ENCODE data around the gene DSEL.

DSEL gene

DNA sequence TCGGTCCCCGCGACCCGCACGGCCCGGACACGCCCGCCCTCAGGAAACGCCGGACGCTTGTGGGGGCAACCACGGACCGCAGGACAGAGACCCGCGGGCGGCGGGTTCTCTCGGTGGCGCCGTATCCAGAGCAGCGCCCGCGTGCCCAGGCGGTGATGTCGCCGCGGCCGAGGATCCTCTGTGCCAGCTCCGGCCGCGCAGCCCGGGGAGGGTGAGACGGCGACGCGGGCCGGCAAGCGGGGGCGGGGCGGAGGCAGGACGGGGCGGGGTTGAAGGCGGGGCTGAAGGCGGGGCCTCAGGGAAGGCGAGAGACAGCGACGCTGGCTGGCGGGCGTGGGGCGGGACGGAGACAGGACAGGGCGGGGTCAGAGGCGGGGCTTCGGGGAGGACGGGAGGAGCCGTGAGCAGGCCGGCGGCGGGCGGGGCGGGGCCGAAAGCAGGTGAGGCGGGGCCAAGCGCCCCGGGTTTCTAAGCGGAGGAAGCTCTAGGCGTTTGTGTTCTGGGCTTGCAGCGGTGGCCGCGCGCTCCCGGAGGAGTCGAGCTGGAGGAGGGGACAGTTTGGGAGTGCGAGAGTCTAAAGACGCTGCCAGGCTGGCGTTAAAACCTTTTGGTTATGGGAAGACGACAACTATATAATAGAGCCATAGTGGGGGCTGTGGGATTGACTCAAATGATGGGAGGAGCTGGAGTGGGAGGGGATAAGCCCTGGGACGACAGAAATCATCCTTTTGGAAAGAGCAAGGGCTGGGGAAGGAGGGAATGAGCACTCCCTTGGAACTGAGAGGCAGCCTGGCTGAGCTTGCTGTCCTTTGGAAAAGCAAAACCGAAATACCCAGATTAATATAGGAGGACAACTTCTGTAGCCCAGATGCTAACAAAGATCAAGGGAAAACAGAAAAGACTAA is at the start of gene DSEL:
DSEL (minus strand) TSS at position 182 of the 905 bp plus-strand sequence. CDS start 2,112 bp downstream, outside the sequence.
- peak; percentile 78 for DNase-seq

DNA sequence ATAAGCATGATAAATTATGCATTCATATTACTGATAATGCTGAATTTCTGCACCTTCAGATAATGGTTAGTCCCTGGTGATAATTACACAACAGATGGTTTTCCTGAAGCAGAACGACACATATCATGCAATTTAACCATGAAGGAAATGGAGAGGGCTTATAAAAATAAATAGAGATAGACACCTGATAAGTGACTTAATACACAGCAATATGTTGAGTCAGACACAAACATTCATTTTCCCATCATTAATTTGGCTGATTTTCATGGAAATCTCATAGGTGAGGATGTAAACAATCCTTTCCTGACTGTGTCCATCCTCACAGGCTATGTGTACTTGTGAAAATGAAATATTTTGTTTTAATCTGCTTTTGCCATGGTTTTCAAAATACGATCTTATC is 36.9 kb upstream of the DSEL start:
- no peak for DNase-seq

DNA sequence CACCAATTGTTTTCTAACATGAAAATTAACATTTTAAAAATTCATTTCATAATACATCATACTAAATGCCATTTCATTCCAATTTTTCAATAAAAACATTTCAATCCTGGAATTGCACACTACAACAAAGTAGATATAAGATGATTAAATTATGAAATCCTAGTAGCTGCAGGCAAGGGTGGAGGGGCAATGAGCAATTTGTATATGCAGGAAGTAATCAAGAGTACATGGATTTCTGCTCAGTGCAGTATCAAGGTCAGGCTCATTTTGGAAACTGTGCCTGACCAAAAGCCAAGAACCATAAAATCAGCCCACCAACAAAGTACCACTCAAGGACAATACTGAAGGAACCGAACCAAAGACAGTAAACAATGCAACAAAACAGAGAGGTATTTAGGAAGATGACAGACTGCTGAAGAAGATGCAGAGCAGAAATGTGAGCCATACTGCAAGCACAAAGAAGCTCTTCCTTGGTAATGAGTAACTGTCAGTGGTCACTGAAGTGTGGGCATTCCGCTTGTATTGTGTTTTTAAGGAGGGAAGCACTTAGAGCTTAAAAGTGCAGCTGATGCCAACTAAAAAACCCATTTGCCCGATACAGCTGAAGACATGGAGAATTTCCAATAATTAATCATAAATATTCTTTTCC is 34.5 kb upstream of the DSEL start:
- DNase-seq = no peak

DNA sequence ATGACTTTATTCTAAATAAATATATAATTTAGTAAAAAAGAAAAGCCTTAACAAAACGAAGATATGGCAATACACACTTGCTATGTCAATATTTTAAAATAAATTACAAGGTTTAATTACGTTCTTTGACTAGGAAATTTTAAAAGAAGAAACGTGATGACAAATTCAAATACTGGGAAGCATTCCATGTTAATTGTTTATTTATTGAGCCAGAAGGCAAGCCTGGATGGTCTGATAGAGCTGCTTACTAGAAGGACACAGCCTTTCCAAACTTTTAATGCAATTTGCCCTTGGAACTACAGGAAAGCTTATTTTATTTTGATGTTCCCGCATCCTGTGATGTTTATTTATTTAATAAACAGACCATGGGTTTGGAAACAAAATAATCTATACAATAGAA is 33.4 kb upstream of the DSEL start:
- no peak for DNase-seq

DNA sequence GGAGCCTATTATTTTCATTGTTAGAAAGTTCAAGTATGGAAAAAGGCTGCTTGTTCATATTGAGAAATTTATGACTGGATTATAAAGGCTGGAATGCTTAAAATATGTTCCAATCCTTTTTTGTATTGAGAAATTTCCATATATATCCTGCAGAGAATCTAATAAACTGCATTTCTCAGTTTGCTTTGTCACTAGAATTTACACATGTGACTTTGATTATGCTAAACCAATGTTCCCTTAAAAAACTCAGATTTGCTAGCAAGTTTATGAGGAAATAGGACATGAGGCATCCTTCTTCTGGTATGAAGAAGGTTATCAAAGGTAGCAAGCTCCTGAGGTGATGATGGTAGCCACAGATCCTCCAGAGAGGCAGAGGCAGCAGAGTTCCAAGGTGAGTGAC is 29.2 kb upstream of the DSEL start:
- DNase-seq = no peak

DNA sequence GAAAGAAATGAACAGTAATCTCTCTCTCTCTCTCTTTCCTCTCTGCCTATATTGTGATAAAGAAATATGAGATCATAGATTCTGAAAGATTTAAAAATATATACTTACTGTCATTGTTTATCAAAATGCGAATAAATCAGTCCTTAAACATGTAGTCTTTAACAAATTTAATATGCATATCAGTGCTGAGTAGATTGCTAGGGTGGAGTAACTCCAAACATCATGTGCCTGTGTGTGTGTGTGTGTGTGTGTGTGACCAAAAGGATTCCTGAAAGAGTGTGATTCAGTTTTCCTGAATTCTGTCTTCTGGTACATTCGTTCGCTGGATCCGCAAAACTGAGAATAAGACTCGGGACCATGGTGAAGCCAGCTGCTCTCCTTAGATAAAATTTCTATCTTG is 24.0 kb upstream of the DSEL start:
- DNase-seq = no peak

- DNase-seq = no peak
Measured at GRCh38 chr18:67531929-67532328, 15.4 kb upstream of the DSEL start.

- no peak for DNase-seq
Measured at GRCh38 chr18:67525328-67526099, 9.0 kb upstream of the DSEL start.

DNA sequence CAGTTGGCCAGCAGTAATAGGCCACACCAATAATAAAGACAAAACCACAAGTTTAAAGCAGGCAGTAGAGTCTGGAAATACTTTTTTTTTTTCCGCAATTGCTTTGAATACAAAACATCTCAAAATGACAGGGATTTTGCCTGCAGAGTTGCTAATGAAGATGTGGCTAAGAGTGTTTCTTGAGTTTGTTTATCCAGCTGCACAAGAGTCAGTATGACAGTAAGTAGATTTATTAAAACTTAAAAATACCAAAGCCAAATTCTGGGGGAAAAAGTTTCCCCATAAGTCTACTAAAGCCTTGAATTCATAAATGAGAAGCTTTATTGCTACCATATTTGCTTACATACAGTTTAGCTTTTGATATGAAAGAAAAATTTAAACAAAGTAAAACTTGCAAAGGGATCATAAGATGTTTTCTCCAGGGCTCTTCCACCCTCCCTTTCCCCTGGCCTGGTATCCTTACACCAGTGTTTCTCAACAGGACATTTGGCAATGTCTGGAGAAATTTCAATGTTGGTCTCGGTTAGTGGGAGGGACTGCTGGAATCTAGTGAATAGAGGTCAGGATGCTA is 3.9 kb upstream of the DSEL start:
- DNase-seq = no peak

DNA sequence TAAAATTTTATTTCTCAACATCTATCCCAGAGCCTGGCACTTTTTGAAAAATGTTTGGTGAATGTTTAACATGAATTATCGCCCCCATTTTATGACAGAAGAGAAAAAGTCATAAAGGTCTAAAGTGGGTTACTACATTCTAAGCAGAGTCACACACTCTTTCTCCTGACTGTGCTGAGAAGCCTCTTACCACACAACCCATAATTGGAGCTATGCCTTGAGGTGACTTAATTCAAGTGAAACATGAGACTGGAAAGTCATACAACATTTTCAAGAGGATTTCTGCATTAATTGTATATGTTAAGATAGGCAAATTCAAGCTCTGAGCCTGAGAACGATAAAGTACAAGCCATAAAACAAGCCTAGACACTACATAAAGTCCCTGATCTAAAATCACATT is 3.1 kb upstream of the DSEL start:
- DNase-seq = no peak

- DNase-seq = no peak
Measured at GRCh38 chr18:67518566-67518965, 2.0 kb upstream of the DSEL start.

DNA sequence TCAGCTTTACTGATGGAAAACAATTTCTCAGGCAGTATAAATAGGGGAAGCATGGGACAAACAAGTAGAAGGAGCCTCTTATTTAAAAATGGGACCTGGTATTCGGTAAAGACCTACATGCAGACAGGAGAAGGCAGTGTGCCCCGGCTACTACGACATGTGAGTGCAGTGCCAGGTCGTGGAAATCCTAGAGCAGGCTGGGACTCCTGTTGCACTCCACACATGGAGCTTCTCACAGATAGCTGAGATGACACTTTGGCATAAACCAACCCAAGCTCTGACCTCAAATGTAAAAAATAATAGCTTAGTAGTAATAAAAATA is 885 bp upstream of the DSEL start:
- no peak for DNase-seq

DNA sequence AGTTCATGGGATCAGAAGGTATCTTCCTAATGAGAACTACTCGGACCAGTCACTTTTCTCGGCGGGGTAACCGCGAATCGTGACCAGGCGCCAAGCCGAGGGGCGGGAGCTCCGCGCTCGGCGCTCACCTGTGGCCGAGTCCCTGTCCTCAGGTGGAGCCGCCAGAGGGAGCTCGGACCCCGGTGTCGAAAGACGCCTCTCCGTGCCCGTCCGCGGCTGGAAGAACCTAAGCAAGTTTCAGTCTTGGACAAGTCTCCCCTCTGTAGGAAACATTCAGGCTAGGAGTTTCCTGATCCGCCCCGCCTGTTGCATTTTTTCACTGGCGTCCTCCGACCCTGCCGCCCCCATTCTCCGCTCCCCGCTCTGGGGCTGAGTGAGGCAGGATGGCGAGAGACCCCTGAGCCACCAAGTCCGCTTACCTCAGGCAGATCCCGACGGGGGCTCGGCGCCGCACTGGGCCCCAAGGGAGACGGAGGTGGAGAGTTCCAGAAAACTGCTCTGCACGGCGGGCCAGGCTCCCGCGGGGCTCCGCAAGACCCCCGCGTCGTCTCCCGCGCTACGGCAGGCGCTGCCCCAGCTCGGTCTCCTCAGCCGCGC is 480 bp downstream of the DSEL start:
- DNase-seq = peak; percentile 35

- no peak for DNase-seq
Measured at GRCh38 chr18:67514901-67515540, 1.5 kb downstream of the DSEL start.

DNA sequence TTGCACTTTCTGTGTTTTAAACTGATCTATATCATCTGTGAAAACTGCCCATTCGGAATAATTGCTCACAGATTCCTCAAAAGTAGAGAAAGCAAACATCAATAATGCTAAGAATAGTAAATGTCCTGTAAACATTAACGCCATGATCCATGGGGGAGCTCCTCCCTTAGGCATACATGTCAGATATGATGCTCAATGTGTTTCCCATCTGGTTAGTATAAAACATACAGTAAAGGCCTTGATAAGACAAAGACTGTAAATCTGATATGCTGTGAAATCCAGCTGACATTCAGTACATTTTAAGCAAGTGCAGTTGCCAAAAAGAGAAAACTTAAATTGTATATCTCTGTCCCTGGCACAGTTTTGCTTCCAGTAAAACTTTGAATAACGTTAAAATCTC is 2.1 kb downstream of the DSEL start:
- DNase-seq = no peak

GRCh38 chr18:67513280-67513679 is 3.2 kb downstream of the DSEL start:
- no peak for DNase-seq

DNA sequence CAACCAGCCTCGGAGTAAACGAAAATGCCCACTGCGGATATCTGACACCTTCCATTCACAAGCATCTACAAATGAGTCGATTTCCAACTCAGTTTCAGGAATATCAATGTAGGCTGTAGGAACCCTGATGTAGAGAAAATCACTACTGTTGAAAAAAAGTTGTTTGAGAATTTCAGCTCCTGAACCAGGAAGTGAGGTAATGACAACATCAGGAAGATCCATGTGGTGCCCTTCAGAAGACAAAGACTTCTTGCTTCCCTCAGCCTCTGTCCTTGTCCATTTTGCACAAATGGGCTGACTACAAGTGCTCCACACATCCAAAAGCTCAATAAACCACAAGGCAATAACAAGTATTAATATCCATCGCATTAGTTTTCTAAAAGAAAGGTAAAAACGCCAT is 4.7 kb downstream of the DSEL start:
- DNase-seq = no peak

DNA sequence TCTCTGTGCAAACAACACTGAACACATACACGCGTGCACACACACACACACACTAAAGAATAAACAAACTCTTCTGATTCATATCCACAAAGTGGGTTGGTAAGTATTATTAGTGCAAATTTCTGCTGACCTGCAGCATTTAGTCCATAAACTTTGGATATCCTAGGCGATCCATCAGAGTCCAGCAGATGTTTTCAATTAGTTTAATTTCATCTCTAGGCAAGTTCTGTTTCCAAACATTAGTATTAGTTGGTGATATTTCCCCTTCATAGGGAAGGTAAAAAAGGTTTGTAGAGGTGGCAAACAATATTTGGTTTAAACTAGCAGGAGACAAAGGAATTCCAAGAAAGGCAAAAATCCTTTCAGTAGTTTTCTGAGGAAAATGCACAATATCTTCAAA is 5.7 kb downstream of the DSEL start:
- DNase-seq = no peak

GRCh38 chr18:67509741-67510391 is 6.7 kb downstream of the DSEL start:
- DNase-seq = no peak

DNA sequence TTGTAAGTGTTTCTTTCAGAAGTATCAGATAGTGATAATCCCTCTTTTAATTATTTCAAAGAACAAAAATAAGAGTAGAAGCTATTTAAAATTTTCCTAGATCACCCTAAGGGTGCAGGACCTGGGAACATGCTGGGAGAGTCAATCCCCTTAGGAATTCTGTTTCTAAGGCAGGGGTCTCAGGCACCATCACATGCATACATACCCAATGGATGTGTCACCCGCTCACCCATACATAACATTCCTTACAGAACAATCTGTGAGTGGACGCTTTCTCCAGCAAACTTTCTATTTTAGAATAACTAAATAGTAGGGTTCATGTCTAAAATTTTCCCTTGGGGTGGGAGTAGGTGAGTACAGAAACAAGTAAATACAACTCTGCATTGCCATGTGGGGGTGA is 8.4 kb downstream of the DSEL start:
- no peak for DNase-seq

DNA sequence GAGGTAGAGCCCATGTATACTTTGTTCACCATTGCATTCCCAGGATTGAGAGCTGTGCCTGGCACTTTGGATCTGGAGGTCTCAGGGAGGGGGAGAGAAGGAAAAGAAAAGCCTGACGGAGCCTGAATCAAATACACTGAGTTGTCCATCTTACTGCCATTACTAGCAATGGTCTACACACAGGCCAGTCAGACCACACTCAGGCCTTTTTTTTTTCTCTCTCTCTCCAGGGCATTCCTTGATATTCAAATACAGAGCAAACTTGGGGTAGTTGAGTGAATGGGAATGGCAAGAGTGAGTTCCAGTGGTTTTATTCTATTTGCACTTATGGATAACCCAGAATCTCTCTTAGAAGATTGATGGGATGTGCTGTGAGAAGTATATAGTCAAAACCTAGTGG is 11.8 kb downstream of the DSEL start:
- DNase-seq = no peak

Data from NCI-H1436 treated with DMSO at 0.1 percent for 48 hours (cell line).